Raji (cell line): Measurements from ENCODE around the gene B4GALNT4.

Experiments used
- POLR2A ChIP-seq: IDR thresholded peaks from 2 replicates; pipeline ENCODE4 v1.6.1; 2011; ENCODE audit warnings: low read depth, low read length, control low read depth; ENCODE audit not compliant: insufficient read depth

B4GALNT4 gene

GRCh38 chr11:369336-370018, at the start of gene B4GALNT4:
B4GALNT4 (plus strand) TSS chr11:369499; CDS start chr11:369804, 305 bp downstream.
- no peak for TF ChIP-seq POLR2A

GRCh38 chr11:324156-324555, 45.1 kb upstream of the B4GALNT4 start:
- TF ChIP-seq POLR2A, result no peak

- no peak for TF ChIP-seq POLR2A
These were observed 43.3 kb upstream of the B4GALNT4 start for GRCh38 chr11:325796-326591.

DNA sequence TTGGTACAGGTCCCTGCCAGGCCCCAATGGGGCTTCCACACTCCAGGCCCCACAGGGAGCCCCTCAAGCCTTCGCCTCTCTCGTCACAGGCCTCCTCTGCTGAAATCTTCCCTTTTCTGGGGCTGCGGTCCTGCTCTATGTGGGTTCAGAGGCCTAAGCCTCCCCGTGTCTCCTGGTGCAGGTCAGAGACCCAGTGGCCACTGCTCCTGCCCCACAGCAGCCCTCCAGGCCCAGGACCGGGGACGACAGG, 42.8 kb upstream of the B4GALNT4 start:
- TF ChIP-seq POLR2A, result no peak

- TF ChIP-seq POLR2A, result no peak
These were observed 42.3 kb upstream of the B4GALNT4 start for GRCh38 chr11:326842-327580.

GRCh38 chr11:327581-327923, 41.7 kb upstream of the B4GALNT4 start:
- TF ChIP-seq POLR2A, result no peak

DNA sequence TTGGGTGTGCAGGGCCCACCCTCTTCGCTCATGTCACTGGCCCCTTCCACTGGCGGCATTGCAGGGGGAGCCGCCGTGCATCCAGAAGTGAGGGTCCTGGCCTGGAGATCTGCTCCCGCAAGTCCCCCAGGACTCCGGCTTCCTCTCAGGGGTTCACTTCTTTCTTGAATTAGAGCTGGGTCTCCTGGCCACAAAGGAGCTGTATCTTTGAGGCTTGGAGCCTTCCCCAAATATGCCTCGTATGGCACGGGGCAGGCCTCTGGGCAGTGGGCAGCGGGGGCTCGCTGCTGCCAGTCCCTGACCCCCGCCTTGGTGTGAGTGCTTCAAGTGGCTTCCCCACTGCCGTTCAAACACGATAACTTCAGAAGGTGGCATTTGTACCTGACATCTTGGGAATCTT, 41.3 kb upstream of the B4GALNT4 start:
- no peak for TF ChIP-seq POLR2A

DNA sequence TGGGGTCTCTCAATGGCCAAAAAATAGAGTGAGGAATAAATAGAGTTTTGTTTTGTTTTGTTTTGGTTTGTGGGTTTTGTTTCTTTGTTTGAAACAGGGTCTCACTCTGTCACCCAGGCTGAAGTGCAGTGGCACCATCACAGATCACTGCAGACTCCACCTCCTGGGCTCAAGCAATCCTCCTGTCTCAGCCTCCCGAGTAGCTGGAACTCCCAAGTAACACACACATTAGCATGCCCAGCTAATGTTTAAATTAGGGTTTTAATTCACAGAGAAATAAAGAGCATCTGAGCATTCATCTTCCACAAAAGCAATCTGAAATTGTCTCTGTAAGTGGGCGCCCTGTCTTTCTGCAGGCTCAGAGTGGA, 39.4 kb upstream of the B4GALNT4 start:
- no peak for TF ChIP-seq POLR2A

GRCh38 chr11:330307-330693, 39.0 kb upstream of the B4GALNT4 start:
- TF ChIP-seq POLR2A, result no peak

DNA sequence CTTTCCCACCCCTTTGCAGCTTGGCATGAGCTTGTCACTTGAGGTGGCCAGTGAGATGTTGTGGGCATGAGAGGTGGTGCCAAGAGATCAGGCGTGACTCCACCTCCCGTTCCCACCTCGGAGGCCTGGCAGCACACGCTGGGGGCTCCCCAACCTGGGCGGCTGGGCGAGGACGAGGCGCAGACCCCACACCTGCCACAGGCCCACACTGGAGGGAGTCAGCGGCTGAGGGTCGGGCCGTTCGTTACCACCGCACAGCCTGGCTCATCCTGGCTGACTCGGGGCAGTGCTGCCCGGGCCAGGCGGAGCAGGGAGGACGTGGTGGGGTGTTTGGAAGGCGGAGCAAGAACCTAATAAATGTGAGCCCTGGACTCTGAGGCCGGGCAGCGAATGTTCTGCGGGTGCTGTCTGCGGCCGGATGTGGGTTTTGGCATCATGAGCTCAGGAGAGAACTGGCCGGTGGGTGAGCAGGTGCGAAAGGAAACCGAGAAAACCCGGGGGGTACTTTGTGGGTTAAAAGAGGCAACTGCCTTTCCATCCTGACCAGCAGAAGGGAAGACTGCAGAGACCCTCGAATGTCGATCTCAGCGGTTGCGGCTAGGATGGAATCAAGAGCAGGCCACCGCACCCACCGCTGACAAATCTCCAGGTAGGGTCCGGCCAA, 38.5 kb upstream of the B4GALNT4 start:
- TF ChIP-seq POLR2A, result no peak

- no peak for TF ChIP-seq POLR2A
These were observed 37.8 kb upstream of the B4GALNT4 start for GRCh38 chr11:331358-332060.

GRCh38 chr11:332651-333480, 36.4 kb upstream of the B4GALNT4 start:
- TF ChIP-seq POLR2A, result no peak

DNA sequence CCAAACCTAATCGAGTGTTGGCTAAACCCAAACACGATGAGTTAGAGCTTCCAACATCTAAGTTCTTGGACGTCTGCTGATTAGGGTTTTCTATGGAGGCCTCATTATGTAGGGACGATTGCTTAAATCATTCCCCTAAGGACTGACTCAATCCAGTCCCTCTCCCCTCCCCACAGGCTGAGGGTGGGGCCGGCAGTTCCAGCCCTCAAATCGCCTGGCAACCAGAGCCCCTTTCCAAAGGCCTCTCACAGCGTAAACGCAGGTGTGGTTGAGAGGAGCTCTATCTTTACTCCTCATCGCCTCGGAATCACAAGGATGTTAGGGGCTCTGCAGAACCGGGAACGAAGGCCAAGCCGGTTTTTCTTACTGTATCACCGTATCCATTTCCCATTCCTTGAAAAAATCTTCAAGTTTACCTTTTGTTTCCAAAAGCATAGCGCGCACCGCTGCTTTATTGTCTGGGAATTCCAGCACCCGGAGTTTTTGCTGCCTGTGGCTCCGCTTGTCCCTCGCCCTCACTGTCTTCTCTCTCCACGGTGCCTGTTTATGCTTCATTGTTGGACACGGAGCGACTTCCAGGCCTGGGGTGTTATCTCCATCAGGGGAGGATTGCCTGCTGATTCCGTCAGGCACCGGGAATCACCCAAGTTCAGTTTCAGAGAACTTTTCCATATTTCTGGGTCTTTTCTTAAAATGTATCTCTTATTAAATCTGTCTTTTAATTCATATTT, 34.9 kb upstream of the B4GALNT4 start:
- TF ChIP-seq POLR2A, result no peak
